Activated CD8-positive, alpha-beta T cell treated with anti-CD3 and anti-CD28 coated beads for 36 hours (primary cell): ENCODE results near the gene ERFL. TPM values are rescaled to one million over a fixed set of nuclear protein-coding genes. Genes with fewer than 3 reads are reported as not detected.

Source experiments
- ATAC-seq: fragments of 200-7000 bp; cut with Tn5 transposase; one replicate; pipeline ENCODE4 v1.10.0; 2021; ENCODE audit warnings: mild to moderate bottlenecking, moderate library complexity
- CTCF ChIA-PET: fragments of 350-600 bp; sonication (Branson Sonifier 250); formaldehyde crosslinking; loops from one replicate; lab custom pipeline; 2021; ENCODE audit warnings: antibody characterized with exemption; lab: Charles Lee
- POLR2A ChIA-PET: fragments of 350-600 bp; sonication (Branson Sonifier 250); formaldehyde crosslinking; loops from one replicate; lab custom pipeline; 2021; ENCODE audit warnings: antibody characterized with exemption; lab: Charles Lee
- DNase-seq: peaks from one replicate; pipeline ENCODE4 v3.0.0-alpha.2; 2020
- H3K27ac Mint-ChIP-seq: one replicate; pipeline ENCODE4 v1.8.0; 2021; ENCODE audit warnings: mild to moderate bottlenecking, mixed read lengths
- H3K27me3 Mint-ChIP-seq: one replicate; pipeline ENCODE4 v1.8.0; 2021; ENCODE audit warnings: mixed read lengths
- H3K36me3 Mint-ChIP-seq: one replicate; pipeline ENCODE4 v1.8.0; 2021; ENCODE audit warnings: low read depth, mixed read lengths
- H3K4me1 Mint-ChIP-seq: one replicate; pipeline ENCODE4 v1.8.0; 2021; ENCODE audit warnings: low read depth, mixed read lengths
- H3K4me3 Mint-ChIP-seq: one replicate; pipeline ENCODE4 v1.8.0; 2021; ENCODE audit warnings: mild to moderate bottlenecking, moderate library complexity, mixed read lengths
- H3K9me3 Mint-ChIP-seq: one replicate; pipeline ENCODE4 v1.8.0; 2021; ENCODE audit warnings: mixed read lengths
- intact Hi-C: fragments of 100-400 bp; cut with micrococcal nuclease; formaldehyde crosslinking; loops from one replicate; pipeline ENCODE4 v1.10.0; 2022
- total RNA-seq, 2 experiments: library from RNA; stranded (reverse); gene quantifications; one replicate each; pipeline ENCODE4 v1.2.3, GENCODE V29; 2021
- TF ChIP-seq, protein P1 (sequence below): fragments of 200-600 bp; IDR thresholded peaks from one replicate; pipeline ENCODE4 v1.8.0; 2022; ENCODE audit warnings: antibody characterized with exemption, mild to moderate bottlenecking

Gene ERFL
- total RNA-seq, 2 experiments from 2014 or later, result 1.5 to 1.6 TPM

GRCh38 chr19:41897820-41898219 lies 30.4 kb downstream of the ERFL start:
- no peak overlapping the region for H3K4me3 Mint-ChIP-seq
- TF ChIP-seq, protein P1, sequence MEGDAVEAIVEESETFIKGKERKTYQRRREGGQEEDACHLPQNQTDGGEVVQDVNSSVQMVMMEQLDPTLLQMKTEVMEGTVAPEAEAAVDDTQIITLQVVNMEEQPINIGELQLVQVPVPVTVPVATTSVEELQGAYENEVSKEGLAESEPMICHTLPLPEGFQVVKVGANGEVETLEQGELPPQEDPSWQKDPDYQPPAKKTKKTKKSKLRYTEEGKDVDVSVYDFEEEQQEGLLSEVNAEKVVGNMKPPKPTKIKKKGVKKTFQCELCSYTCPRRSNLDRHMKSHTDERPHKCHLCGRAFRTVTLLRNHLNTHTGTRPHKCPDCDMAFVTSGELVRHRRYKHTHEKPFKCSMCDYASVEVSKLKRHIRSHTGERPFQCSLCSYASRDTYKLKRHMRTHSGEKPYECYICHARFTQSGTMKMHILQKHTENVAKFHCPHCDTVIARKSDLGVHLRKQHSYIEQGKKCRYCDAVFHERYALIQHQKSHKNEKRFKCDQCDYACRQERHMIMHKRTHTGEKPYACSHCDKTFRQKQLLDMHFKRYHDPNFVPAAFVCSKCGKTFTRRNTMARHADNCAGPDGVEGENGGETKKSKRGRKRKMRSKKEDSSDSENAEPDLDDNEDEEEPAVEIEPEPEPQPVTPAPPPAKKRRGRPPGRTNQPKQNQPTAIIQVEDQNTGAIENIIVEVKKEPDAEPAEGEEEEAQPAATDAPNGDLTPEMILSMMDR, result no peak
- no peaks in the 10 kb centered on the region for H3K9me3 Mint-ChIP-seq
- ChIA-PET POLR2A (interaction anchor here (0.8 to 1.4 kb wide), 8 partner anchors 9 to 39 kb away, joined by 3 to 10 read pairs (median 3); no protein-coding TSS in a partner anchor), CTCF (interaction anchor here (1.1 to 1.2 kb wide), 2 partner anchors 8 to 11 kb away, joined by 3 to 5 read pairs; no protein-coding TSS in a partner anchor)
- H3K27me3 Mint-ChIP-seq, result no peaks in the 10 kb centered on the region
- H3K27ac Mint-ChIP-seq, result peak overlapping the region; percentile 23
- peaks cover 61% of the 10 kb centered on the region for H3K4me1 Mint-ChIP-seq
- H3K36me3 Mint-ChIP-seq, result peaks cover 55% of the 10 kb centered on the region
- ATAC-seq (no peak), DNase-seq (no peak)
- intact Hi-C loops, result no loop called here

GRCh38 chr19:41897181-41897580 lies 31.1 kb downstream of the ERFL start:
- DNase-seq (no peak), ATAC-seq (no peak)
- Mint-ChIP-seq H3K27ac (peak overlapping the region; percentile 23), H3K36me3 (peaks cover 53% of the 10 kb centered on the region), H3K4me1 (peaks cover 63% of the 10 kb centered on the region), H3K9me3 (no peaks in the 10 kb centered on the region), H3K4me3 (no peak overlapping the region), H3K27me3 (no peaks in the 10 kb centered on the region)
- intact Hi-C loops, result no loop called here
- TF ChIP-seq, protein P1, result no peak
- ChIA-PET POLR2A (interaction anchor here (0.8 to 1.0 kb wide), 2 partner anchors 22 to 37 kb away, joined by 3 read pairs; no protein-coding TSS in a partner anchor), CTCF (interaction anchor here (1.1 kb wide), 1 partner anchor 11 kb away, joined by 3 read pairs; no protein-coding TSS in a partner anchor)

GRCh38 chr19:41896581-41896942 lies 31.7 kb downstream of the ERFL start:
- intact Hi-C loops, result no loop called here
- no peak for ATAC-seq
- peaks cover 65% of the 10 kb centered on the region for H3K4me1 Mint-ChIP-seq
- H3K36me3 Mint-ChIP-seq, result peaks cover 52% of the 10 kb centered on the region
- H3K27ac Mint-ChIP-seq, result peak overlapping the region; percentile 84
- H3K9me3 Mint-ChIP-seq, result no peaks in the 10 kb centered on the region
- CTCF ChIA-PET, result interaction anchor here (1.3 to 2.2 kb wide), 5 partner anchors 10 to 60 kb away, joined by 3 to 9 read pairs (median 5); no protein-coding TSS in a partner anchor
- no peaks in the 10 kb centered on the region for H3K27me3 Mint-ChIP-seq
- POLR2A ChIA-PET, result interaction anchor here (1.1 to 1.8 kb wide), 4 partner anchors 10 to 28 kb away, joined by 3 to 6 read pairs (median 4); no protein-coding TSS in a partner anchor
- no peak overlapping the region for H3K4me3 Mint-ChIP-seq
- DNase-seq, result no peak
- TF ChIP-seq, protein P1, result no peak

DNA sequence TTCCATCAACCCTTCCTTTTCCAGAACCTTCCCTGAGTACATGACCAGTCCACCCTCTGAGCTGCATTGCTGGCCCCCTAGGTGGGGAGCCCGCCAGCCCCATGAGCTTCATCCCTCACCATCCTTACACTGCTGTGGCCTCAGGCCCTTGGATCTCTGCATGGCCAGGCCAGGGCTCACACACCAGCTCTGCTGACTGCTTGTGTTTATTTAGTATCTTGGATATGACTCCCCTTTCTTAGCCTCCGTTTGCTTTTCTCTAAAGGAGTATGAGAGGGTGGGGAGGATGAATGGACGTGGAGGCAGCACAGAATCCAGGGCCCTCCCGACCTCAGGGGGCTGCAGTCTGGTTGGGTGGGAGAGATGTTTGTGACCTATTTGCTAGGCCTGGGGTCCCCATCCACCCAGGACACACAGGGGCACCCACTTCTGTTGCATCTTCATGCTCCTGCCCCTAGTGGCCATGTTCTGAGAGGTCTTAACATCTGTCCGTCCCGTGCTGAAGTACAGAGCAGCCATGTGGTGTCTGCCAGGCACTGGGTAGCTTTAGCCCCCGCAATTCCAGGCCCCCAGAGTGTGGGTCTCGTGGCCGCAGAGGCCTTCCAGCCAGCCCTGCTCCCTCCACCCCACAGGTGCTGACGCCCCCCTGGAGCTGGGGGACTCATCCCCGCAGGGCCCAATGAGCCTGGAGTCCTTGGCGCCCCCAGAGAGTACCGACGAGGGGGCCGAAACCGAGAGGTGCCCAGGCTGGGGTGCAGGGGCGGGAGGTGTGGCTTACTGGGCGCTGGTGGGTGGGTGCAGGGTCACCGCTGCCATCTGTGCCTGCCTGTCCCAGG lies 32.3 kb downstream of the ERFL start:
- Mint-ChIP-seq H3K27me3 (no peaks in the 10 kb centered on the region), H3K36me3 (peaks cover 54% of the 10 kb centered on the region), H3K27ac (peak overlapping the region; percentile 84), H3K4me1 (peaks cover 69% of the 10 kb centered on the region), H3K9me3 (no peaks in the 10 kb centered on the region), H3K4me3 (peak overlapping the region; percentile 3)
- DNase-seq, result peak; percentile 67
- ChIA-PET CTCF (interaction anchor here (0.8 to 2.2 kb wide), 12 partner anchors 10 to 62 kb away, joined by 3 to 9 read pairs (median 4); partner anchors contain the start of gene ERFL), POLR2A (interaction anchor here (1.1 to 2.0 kb wide), 10 partner anchors 9 to 41 kb away, joined by 3 to 8 read pairs (median 4); partner anchors contain the start of genes ERFL and RPS19)
- intact Hi-C loops, result no loop called here
- TF ChIP-seq, protein P1, result peak; percentile 76
- peak; percentile 73 for ATAC-seq
